Hematopoietic multipotent progenitor cell treated with erythropoietin and hydrocortisone succinate and interleukin-3 and kit ligand, for 6 days (in vitro differentiated cells): Measurements from ENCODE around the gene KCNJ15.
A peak's percentile ranks its signal among the peaks of the same experiment; 100 is the strongest.

Source experiments
- DNase-seq: peaks from one replicate; pipeline ENCODE4 v3.0.0-alpha.2; 2015

KCNJ15 gene

GRCh38 chr21:38300141-38300578 lies 43.4 kb downstream of the KCNJ15 start:
- DNase-seq = no peak

GRCh38 chr21:38301321-38302214 lies 44.8 kb downstream of the KCNJ15 start:
- no peak for DNase-seq

- DNase-seq = no peak
These were observed 46.5 kb downstream of the KCNJ15 start for GRCh38 chr21:38303300-38303699.

GRCh38 chr21:38306433-38307141 lies 49.8 kb downstream of the KCNJ15 start:
- no peak for DNase-seq

GRCh38 chr21:38307771-38308531 lies 51.2 kb downstream of the KCNJ15 start:
- no peak for DNase-seq

- no peak for DNase-seq
These were observed 51.8 kb downstream of the KCNJ15 start for GRCh38 chr21:38308532-38309119.

- DNase-seq = peak; percentile 21
These were observed 54.1 kb downstream of the KCNJ15 start for GRCh38 chr21:38310646-38311485.

- no peak for DNase-seq
These were observed 55.0 kb downstream of the KCNJ15 start for GRCh38 chr21:38311765-38312164.

GRCh38 chr21:38312822-38313221 lies 56.0 kb downstream of the KCNJ15 start:
- no peak for DNase-seq

- peak; percentile 52 for DNase-seq
These were observed 57.8 kb downstream of the KCNJ15 start for GRCh38 chr21:38314558-38314957.

- DNase-seq = no peak
These were observed 58.3 kb downstream of the KCNJ15 start for GRCh38 chr21:38315122-38315521.

GRCh38 chr21:38319781-38320180 lies 63.0 kb downstream of the KCNJ15 start:
- no peak for DNase-seq

- no peak for DNase-seq
These were observed 64.8 kb downstream of the KCNJ15 start for GRCh38 chr21:38321568-38321967.

- no peak for DNase-seq
These were observed 65.6 kb downstream of the KCNJ15 start for GRCh38 chr21:38322311-38322950.

GRCh38 chr21:38323721-38324531 lies 67.1 kb downstream of the KCNJ15 start:
- DNase-seq = peak; percentile 5

- no peak for DNase-seq
These were observed 68.4 kb downstream of the KCNJ15 start for GRCh38 chr21:38325216-38325615.

GRCh38 chr21:38325731-38326420 lies 69.1 kb downstream of the KCNJ15 start:
- DNase-seq = no peak

GRCh38 chr21:38326429-38326828 lies 69.6 kb downstream of the KCNJ15 start:
- DNase-seq = peak; percentile 8

- no peak for DNase-seq
These were observed 70.1 kb downstream of the KCNJ15 start for GRCh38 chr21:38326899-38327298.

- DNase-seq = no peak
These were observed 71.2 kb downstream of the KCNJ15 start for GRCh38 chr21:38327984-38328383.
